ENCODE results near the gene NLRC3. TPM values are rescaled to one million over a fixed set of nuclear protein-coding genes. Genes with fewer than 3 reads are reported as not detected.

The NLRC3 gene
- total RNA-seq, 3 donors from 2014 or later, result 0.64 to 1.6 (median 1.3) TPM

GRCh38 chr16:3578610-3579551 lies 1.7 kb upstream of the NLRC3 start:
- no peaks in the 10 kb centered on the region for H3K36me3 ChIP-seq
- TF ChIP-seq CTCF (IDR thresholded peaks at IDR 0.05), result no peak
- no peak for TF ChIP-seq POLR2AphosphoS5 (IDR thresholded peaks at IDR 0.05)
- TF ChIP-seq POLR2A (IDR thresholded peaks at IDR 0.05), result no peak
- H3K4me1 ChIP-seq, result no peaks in the 10 kb centered on the region
- DNase-seq (ENCODE audit: low spot score in 2 of 2), result no peak
- no peaks in the 10 kb centered on the region for H3K9me3 ChIP-seq
- intact Hi-C loops (cut with DNase I; ENCODE audit: low total_unique reads), result no loop called here
- H3K27ac ChIP-seq, result no peak overlapping the region
- H3K27me3 ChIP-seq, result no peaks in the 10 kb centered on the region
- H3K4me3 ChIP-seq, result no peak overlapping the region

- DNase-seq (ENCODE audit: low spot score in 2 of 2), result no peak
- Histone ChIP-seq H3K36me3 (no peaks in the 10 kb centered on the region), H3K27me3 (no peaks in the 10 kb centered on the region), H3K4me3 (no peak overlapping the region), H3K27ac (no peak overlapping the region), H3K4me1 (no peaks in the 10 kb centered on the region), H3K9me3 (no peaks in the 10 kb centered on the region)
- intact Hi-C loops (cut with DNase I; ENCODE audit: low total_unique reads), result no loop called here
- TF ChIP-seq CTCF (IDR thresholded peaks at IDR 0.05) (no peak), POLR2AphosphoS5 (IDR thresholded peaks at IDR 0.05) (no peak), POLR2A (IDR thresholded peaks at IDR 0.05) (no peak)
Measured at GRCh38 chr16:3578121-3578520, 918 bp upstream of the NLRC3 start.

GRCh38 chr16:3576211-3576610 lies 992 bp downstream of the NLRC3 start:
- intact Hi-C loops (cut with DNase I; ENCODE audit: low total_unique reads), result no loop called here
- Histone ChIP-seq H3K36me3 (no peaks in the 10 kb centered on the region), H3K27ac (no peak overlapping the region), H3K9me3 (no peaks in the 10 kb centered on the region), H3K4me3 (peak overlapping the region in 2 of 3 donors; percentile 1 to 13), H3K4me1 (no peaks in the 10 kb centered on the region), H3K27me3 (no peaks in the 10 kb centered on the region)
- DNase-seq (ENCODE audit: low spot score in 2 of 2), result no peak
- TF ChIP-seq POLR2AphosphoS5 (IDR thresholded peaks at IDR 0.05), result no peak
- TF ChIP-seq CTCF (IDR thresholded peaks at IDR 0.05), result no peak
- TF ChIP-seq POLR2A (IDR thresholded peaks at IDR 0.05), result no peak

- Histone ChIP-seq H3K27me3 (no peaks in the 10 kb centered on the region), H3K4me3 (no peak overlapping the region), H3K36me3 (no peaks in the 10 kb centered on the region), H3K27ac (no peak overlapping the region), H3K9me3 (peaks cover under 1 to 7% of the 10 kb centered on the region in 2 donors), H3K4me1 (no peaks in the 10 kb centered on the region)
- no peak for DNase-seq (ENCODE audit: low spot score in 2 of 2)
- intact Hi-C loops (cut with DNase I; ENCODE audit: low total_unique reads), result no loop called here
- TF ChIP-seq POLR2A (IDR thresholded peaks at IDR 0.05) (no peak), CTCF (IDR thresholded peaks at IDR 0.05) (no peak), POLR2AphosphoS5 (IDR thresholded peaks at IDR 0.05) (no peak)
Measured at GRCh38 chr16:3575491-3575890, 1.7 kb downstream of the NLRC3 start.

- H3K4me1 ChIP-seq, result no peaks in the 10 kb centered on the region
- H3K4me3 ChIP-seq, result no peak overlapping the region
- no peaks in the 10 kb centered on the region for H3K27me3 ChIP-seq
- no peak for TF ChIP-seq CTCF (IDR thresholded peaks at IDR 0.05)
- TF ChIP-seq POLR2AphosphoS5 (IDR thresholded peaks at IDR 0.05), result no peak
- no peak for DNase-seq (ENCODE audit: low spot score in 2 of 2)
- intact Hi-C loops (cut with DNase I; ENCODE audit: low total_unique reads), result no loop called here
- H3K9me3 ChIP-seq, result peaks cover 4 to 10% of the 10 kb centered on the region in 2 donors
- H3K36me3 ChIP-seq, result no peaks in the 10 kb centered on the region
- no peak overlapping the region for H3K27ac ChIP-seq
Measured at GRCh38 chr16:3574195-3574594, 3.0 kb downstream of the NLRC3 start.

Measured in breast epithelium (tissue), 4 donors.